GM19025 (cell line): ENCODE data around the gene NSMF.
"Not testable (repeated sequence)": the region's sequence is repeated elsewhere in the genome, so short reads cannot be mapped to it uniquely, and the experiment has no call there.

Source experiments
- ATAC-seq: cut with Tn5 transposase; IDR thresholded peaks from one replicate; pipeline ENCODE4 v1.9.1; 2021; ENCODE audit warnings: mild to moderate bottlenecking, low read depth, moderate library complexity; ENCODE audit not compliant: unreplicated experiment

The NSMF gene

DNA sequence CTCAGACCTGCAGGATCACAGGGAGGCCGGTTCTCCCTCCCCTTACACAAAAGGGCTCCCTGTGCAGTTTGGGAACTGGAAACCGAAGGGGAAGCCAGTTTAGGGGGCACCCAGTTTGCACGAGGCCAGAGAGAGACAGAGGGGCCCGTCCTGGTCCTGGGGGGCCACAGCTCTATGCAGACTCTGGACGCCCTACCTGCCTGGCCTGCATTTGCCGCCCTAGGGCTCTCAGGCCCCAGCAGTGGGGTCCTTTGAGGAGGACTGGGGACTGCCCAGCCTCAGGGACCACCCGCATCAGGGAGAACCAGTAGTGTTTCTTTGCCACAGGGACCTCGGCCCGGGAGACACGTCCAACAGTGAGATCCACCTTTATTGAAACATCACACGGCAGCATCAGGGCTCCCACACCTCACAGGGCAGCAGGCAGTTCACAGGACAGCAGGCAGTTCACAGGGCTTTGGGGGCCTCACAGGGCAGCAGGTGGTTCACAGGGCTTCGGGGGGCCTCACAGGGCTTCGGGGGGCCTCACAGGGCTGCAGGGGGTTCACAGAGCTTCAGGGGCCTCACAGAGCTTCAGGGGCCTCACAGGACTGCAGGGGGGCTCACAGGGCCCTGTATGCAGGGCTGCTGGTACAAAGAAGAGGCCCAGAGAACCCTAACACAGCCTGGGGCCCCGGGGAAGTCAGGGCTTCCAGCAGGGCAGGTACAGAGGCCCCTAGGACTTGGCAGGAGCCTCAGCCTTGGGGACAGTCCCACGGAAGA lies 648 bp upstream of the NSMF start:
- ATAC-seq = no peak

DNA sequence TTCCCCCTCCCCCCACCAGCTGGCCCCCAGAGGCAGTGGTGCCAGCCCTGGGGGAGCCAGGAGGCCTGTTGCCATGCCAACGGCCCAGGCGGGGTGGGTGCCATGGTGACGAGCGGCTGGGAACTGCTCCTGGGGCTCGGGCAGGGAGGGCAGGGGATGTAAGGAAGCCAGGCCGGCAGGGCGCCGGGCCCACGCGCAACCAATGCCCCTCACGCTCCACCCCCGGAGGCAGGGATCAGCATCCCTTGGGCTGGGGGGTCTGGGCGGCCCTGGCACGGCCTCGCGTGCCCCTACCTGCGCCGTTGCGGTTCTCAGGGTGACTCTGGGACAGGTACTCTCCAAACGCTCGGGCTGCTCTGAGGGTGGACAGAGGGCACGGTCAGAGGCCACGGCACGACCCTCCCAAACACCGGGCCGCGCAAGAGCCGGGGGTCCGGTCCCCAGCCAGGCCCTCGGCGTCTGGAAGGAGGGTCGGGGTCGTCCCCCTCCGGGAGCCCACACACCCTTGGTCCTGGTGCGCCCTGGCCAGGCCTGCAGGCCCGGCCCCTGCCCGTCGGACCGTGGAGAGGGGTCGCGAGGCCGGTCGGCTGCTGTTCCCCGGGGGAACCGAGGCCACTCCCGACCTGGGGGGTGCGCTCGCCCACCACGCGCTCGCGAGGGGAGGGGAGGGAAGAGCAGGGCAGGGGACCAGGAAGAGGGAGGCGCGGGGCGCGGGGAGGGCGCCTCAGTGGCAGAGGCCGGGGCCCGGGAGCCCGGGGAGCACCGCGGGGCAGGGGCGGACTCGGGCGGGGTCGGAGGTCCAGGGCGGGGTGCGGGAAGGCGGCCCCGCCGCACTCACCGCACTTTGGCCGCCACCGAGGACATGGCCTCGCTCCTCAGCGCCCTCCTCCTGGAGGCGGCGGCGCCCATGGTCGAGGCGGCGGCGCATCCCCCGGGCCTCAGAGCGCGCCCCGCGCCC lies 661 bp downstream of the NSMF start:
- ATAC-seq = peak; percentile 24

DNA sequence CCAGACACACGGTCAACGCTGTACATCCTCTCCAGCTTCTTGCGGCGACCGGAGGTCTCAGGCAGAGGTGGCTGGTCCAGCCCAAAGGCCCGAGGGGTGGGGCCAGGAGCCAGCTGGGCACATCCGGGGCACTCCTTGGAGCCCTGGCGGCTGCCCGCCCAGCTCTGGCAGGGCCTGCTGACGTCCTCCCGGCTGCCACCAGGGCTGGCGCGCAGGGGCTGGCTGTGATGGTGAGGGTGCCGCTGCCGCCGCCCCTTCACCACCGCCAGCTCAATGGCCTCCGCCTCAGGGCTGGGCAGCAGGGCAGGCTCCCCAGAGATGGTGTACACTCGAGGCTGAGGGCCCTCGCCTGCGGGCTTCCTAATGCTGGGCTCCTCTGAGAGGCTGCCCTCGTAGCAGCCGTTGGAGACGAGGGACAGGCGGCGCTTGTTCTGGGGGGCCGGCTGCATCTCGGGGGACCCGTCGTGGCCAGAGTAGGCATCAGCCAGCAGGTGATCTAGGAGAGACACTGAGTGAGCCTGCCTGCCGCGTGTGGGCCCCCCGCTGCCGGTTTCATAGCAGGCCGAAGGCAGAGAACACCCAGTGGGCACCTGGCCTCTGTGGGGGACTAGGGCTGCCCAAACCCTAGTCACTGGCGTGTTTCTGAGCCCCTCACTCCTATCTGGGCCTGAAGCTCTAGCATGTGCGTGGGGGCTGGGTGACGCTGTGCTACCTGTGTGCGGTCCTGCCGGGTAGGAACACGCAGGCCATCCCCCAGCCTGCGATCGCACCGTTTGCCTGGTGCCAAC lies 1.5 kb downstream of the NSMF start:
- ATAC-seq = no peak

DNA sequence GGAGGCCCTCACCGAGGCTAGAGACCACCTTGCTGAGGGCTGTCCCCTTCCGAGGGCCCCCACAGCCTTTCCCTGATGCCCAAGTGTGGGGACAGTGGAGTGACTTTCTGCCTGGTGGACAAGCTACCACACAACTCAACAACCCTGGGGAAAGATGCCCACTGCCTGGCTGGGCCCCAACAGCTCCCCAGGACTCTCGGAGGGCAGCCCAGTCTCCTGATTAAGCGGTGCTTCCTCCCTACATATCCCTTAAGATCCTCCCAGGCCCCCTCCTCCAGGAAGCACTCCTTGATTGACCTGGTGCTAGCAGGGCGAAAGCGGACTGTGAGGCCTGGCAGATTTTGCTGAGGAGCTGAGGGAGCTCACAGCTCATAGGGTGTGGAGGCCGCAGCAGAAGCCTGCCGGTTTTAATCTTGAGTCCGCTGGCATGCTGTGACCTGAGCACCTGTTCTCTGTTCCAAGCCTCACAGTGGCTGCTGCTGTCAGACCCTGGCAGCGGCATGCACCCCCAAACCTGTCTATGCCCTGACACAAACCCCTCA lies 2.2 kb downstream of the NSMF start:
- no peak for ATAC-seq

DNA sequence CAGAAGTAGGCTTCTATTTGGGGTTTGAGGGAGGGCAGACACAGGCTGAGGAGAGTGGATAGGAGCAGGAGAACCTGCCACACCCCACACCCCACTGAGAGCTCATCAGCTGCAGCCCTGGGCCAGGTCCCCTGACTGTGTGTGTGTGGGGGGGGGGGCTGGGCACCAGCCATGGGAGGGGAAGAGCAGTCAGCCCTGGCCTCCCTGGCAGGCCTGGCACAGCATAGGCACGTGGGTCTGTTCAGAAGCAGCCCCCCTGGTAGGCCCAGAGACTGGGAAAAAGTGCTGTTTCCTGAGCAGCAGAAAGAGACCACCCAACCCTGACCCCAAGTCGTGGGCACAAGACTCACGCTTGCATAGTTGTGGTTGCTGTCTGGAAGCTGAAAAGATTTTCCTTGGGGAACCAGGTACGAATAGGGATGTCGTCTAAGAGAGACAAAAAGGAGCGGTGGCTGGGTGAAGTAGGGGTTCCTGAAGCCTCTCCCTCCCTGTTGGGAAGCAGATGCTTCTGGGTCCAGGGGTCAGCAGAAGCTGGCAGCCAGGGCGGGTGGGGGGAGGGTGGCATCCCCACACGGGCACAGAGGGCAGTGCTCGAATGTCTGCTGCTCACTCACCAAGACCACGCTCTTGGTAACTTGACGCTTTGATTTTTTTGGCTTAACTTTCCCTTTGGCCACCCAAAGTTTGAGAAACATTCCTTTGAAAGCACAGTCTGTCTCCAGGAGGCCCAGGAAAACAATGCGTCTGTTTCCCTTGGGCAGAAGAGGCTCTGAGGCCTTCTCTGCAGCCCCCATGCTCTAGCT lies 2.9 kb downstream of the NSMF start:
- no peak for ATAC-seq

DNA sequence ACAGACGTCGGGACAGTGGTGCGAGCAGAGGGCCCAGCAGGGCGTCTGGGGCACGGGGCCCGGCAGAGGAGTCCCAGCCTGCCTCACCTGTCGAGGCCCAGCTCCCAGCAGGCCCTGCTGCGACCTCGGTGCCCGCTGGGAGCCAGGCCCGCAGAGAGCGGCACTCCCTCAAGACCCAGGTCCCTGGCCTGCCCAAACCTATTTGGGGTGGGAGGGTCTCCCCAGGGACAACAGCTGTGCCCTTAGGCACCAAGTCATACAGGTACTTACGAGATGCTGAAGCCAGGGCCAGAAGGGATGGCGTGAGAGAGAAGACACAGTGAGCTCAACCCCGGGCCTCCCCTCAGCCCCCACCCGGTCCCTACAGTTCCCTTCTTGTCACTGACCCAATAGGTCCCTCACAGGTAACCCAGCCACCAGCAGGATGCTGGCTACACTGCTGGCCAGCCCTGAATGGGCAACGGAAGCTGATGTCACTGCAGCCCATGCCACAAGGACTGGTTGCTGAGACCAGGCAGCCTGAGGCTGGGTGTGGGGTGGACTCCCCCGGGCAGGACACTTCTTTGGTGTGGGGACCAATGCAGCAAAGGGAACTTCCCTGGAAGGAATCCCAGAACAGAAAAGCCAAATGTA lies 3.7 kb downstream of the NSMF start:
- no peak for ATAC-seq

DNA sequence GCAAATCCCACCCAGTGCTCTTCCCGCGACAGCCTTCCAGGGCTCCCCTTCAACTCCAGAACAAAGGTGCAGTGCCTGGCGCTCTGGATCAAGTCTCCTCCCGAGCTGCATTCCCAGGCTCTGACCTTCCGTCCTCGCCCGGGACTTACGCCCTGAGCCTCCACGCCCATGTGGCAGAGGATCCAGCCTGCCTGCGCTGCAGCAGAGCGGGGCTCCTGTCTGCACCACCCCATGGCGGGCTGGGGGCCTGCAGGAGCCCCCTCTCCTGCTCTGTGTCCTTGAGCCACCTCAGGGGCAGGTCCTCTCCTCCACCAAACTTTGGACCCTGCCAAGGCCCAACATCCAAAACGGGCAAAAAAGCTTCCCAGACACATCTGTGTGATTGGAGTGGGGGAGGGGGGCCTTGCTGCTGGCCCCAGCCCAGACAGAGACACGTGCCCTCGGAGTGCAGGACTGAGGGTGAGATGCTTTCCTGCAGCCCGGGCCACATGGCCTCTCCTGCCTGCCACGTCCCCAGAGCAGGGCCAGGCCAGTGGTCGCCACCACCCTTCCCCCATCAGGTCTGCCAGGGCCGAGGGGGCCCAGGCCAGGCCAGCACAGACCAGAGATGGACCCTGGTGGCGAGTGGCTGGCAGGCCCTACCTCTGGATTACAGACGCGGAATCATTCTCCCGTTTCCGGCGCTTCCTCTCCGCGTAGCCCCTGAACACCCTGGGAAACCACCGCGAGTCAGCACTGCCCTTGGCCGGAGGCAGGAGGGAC lies 4.4 kb downstream of the NSMF start:
- ATAC-seq = no peak

DNA sequence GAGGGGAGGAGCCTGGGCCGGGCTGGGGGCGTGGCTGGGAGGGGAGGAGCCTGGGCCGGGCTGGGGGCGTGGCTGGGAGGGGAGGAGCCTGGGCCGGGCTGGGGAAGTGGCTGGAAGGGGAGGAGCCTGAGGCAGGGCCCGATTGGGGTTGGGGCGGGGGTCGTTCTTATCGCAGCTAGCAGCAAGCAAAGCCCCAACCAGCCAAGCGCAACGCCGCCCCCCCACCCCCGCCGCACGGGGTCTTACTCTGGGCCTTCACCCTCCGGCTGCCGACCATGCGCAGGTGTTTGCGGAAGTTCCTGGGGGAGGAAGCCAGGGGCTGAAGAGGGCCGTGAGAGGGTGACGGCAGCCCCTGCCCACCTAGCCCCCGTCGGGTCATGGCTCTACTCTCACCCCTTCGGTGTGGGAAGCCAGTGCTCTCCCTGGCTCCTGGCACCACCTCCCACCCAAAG lies 5.0 kb downstream of the NSMF start:
- ATAC-seq = no peak

DNA sequence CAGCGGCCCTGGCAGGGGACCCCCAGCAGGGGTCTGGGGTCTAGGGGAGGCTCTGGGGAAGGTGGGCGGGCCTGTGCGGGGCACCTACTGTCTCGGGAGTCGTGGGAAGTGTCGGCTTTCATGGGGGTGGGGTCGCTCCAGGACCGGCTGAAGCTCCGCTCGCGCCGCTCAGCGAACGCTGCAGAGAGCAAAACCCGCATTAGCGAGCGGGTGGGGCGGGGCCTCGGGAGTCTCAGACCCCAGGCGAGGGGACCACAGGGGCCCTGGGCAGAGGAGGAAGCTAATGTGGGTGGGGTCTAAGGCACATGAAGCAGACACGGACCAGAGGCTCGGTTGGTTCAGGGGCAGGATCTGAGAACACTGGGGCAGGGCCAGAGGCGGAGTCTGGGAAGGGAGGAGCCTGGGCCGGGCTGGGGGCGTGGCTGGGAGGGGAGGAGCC lies 5.5 kb downstream of the NSMF start:
- no peak for ATAC-seq

DNA sequence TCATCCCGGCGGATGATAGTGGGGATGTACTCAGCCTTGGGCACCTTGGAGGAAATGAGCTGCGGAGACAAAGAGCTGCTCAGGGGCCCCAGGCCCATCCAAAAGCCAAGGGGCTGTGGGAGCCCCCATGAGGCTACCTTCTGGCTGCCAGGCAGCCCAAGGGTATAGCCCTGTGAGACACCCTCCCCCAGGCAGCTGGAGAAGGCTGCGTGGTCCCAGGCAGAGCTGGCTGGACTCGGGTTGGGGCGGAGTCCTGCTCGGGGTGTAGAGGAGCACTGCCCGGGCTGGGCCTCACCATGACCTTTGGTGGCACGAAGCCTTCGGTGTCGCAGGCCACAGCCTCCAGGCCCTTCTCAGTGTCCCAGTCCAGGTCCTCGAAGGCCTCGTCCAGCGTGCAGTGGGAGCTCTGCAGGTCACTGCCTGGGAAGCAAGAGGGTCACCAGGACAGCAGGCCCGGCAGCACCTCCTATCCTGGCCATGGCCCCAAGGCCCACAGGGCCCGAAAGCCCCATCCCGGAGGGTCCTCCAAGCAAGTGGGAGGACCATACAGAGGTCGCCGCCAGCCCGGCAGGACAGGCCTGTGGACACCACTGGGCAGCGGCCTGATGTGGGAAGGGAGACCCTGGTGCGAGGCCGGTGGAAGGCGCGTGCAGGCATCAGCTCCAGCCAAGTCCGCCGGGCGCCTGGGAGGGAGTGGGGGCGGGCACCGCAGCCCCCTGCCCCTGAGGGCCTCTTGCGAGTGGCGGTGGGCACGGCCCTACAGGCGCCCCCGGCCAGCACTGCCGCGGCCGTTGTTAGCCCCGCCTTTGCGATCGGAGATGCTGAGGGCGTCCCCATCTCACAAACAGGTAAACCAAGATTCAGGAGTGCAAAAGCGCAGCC lies 6.1 kb downstream of the NSMF start:
- ATAC-seq = no peak

DNA sequence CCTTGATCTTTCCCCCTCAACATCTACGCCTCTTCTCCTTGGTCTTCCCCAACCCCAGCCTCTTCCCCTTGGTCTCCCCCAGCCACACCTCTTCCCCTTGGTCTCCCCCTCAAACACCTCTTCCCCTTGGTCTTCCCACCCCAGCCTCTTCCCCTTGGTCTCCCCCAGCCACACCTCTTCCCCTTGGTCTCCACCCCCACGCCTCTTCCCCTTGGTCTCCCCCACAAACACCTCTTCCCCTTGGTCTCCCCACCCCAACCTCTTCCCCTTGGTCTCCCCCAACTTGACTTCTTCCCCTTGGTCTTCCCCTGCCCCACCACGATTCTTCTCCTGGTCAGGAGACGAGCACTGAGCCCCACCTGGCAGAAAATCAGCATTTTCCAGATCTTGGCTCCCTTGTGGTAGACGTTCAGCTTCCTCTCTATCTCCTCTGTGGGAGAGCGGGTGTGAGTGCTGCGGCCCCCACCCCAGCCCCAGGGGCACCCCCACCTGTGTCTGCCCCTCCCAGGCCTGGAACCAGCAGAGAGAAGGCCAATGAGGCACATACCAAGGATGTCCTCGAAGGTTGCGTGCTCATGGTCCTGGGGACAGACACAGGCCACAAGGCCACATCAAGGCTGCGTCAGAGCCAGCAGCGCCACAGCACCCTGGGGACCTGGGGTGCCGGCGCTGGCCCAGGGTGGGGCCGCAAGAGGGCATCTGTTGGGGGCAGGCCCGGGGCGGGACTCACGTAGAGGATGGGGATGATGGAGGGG lies 7.0 kb downstream of the NSMF start:
- no peak for ATAC-seq

DNA sequence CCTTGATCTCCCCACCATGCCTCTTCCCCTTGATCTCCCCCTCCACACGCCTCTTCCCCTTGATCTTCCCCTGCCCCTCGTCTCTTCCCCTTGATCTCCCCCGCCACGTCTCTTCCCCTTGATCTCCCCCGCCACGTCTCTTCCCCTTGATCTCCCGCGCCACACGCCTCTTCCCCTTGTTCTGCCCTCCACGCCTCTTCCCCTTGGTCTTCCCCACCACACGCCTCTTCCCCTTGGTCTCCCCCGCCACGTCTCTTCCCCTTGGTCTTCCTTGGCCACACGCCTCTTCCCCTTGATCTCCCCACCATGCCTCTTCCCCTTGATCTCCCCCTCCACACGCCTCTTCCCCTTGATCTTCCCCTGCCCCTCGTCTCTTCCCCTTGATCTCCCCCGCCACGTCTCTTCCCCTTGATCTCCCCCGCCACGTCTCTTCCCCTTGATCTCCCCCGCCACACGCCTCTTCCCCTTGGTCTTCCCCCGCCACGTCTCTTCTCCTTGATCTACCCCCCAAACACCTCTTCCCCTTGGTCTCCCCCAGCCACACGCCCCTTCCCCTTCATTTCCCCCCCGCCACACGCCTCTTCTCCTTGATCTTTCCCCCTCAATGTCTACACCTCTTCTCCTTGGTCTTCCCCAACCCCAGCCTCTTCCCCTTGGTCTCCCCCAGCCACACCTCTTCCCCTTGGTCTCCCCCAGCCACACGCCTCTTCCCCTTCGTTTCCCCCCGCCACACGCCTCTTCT lies 7.7 kb downstream of the NSMF start:
- ATAC-seq = not testable (repeated sequence)

DNA sequence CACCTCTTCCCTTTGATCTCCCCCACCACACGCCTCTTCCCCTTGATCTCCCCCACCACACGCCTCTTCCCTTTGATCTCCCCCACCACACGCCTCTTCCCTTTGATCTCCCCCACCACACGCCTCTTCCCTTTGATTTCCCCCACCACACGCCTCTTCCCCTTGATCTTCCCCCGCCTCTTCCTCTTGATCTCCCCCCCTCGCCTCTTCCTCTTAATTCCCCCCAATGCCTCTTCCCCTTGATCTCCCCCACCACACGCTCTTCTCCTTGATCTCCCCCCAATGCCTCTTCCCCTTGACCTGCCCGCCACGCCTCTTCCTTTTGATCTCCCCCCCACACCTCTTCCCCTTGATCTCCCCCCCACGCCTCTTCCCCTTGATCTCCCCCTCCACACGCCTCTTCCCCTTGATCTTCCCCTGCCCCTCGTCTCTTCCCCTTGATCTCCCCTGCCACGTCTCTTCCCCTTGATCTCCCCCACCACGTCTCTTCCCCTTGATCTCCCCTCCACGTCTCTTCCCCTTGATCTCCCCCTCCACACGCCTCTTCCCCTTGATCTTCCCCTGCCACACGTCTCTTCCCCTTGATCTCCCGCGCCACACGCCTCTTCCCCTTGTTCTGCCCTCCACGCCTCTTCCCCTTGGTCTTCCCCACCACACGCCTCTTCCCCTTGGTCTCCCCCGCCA lies 8.5 kb downstream of the NSMF start:
- not testable (repeated sequence) for ATAC-seq

DNA sequence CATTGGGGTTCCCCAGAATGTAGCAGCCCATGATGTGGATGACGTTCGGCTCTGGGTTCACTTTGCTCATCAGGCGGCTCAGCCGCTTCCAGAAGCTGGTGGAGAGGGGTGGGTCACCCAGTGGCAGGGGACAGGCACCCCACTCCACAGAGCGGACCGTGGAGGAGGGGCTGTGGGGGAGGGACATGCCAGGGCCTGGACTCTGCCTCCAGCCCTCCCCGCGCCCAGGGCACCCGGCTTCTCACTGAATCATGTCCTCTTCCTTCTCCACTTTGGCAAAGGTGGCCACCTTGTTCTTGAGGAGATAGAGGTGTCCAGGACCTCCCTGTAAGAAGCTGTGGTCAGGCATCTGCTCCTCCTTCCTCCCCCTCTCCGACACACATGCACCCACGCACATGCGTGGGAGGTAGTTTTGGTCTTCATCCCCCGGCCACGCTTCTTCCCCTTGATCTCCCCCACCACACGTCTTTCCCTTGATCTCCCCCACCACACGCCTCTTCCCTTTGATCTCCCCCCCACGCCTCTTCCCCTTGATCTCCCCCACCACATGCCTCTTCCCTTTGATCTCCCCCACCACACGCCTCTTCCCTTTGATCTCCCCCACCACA lies 9.1 kb downstream of the NSMF start:
- no peak for ATAC-seq
